Measurements from ENCODE around the gene IL1F10. TPM values are rescaled to one million over a fixed set of nuclear protein-coding genes. Genes with fewer than 3 reads are reported as not detected.

IL1F10 gene
- total and polyA plus RNA-seq, 2 of the 13 experiments (the other 11 are each of a cell fraction or from before 2014, with no cell fraction given) = not detected

DNA sequence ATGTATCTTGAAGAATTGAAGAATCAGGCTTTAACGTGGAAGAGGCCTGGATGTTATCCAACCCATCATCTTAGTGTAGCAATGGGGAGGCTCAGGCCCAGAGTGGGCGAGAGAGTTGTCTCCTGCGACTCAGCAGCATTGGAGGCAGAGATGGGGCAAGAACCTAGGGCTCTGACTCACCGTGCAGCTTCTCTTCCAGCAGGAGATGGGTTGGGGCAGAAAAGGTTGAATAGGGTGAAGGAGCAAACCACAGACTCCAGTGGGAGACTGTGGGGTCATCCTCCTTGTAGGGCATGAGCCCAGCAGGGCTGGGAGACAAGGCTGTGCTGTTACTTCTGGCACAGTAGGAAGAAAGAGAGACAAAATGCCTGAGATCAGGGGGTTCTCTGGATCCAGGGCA lies 7.4 kb upstream of the IL1F10 start:
- in situ Hi-C loops (cut with HindIII; ENCODE audit: extremely low pct_ligation_motif_present, low pct_unique_long_range_greater_than_20kb) (no loop called here), intact Hi-C loops (cut with micrococcal nuclease; ENCODE audit: unreplicated experiment) (no loop called here)
- Histone ChIP-seq H3K36me3 (replicated peaks in 1 of 2; ENCODE audit: control insufficient read depth in 1 of 2, insufficient read depth in 2 of 2, low read length in 2 of 2) (no peaks in the 10 kb centered on the region), H3K27me3 (ENCODE audit: control insufficient read depth in 1 of 2, insufficient read depth in 2 of 2, low read length in 2 of 2) (peaks cover 2 to 32% of the 10 kb centered on the region in 2 experiments; a peak in 4 of 5 replicates), H3K4me2 (ENCODE audit: low read depth, low read length) (no peak overlapping the region), H3K4me3 (replicated peaks in 1 of 3; ENCODE audit: insufficient read depth in 1 of 3, low read depth in 2 of 3, low read length in 3 of 3) (no peak overlapping the region), H3K9me3 (ENCODE audit: low read length) (peaks cover 2% of the 10 kb centered on the region; the same call in 1 of the 2 replicates), H4K20me1 (ENCODE audit: insufficient read depth, low read length) (no peaks in the 10 kb centered on the region), H2AFZ (ENCODE audit: low read length) (no peak overlapping the region), H3K4me1 (ENCODE audit: insufficient read depth, low read length) (no peaks in the 10 kb centered on the region), H3K79me2 (ENCODE audit: insufficient read depth, low read length) (no peaks in the 10 kb centered on the region), H3K27ac (ENCODE audit: extremely low read length, insufficient read depth, low read length) (no peak overlapping the region), H3K9ac (ENCODE audit: insufficient read depth, low read depth, low read length) (no peak overlapping the region)
- ChIA-PET CTCF (ENCODE audit: low intra/inter-chr PET ratio, low total read pairs) (no interaction called here), POLR2A (no interaction called here)
- FAIRE-seq (no peak), DNase-seq (ENCODE audit: low spot score) (no peak), ATAC-seq (no peak)
- WGBS (ENCODE audit: low lambda C conversion rate) = under 1% methylated on average over 4 of the region's 4 CpGs
- no TSS peak for BruUV-seq (replicated peaks)
- TF ChIP-seq ZNF44 (CRISPR knock-in tag; IDR thresholded peaks at IDR 0.05) = no peak

DNA sequence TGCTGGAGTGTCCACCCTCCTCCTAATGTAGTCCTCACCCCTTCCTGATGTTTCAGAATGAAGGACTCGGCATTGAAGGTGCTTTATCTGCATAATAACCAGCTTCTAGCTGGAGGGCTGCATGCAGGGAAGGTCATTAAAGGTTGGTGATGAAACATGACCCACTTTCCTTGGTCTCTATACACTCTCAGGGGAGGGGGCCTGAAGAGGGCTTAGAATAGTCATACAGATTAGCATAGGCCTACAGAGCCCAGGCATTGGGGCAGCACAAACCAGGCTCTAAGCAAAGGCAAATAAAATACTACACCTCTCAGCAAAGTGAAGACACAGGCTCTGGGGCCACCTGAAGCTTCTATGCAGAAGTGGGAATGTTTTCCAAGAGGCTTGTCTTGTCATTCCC lies 7.0 kb upstream of the IL1F10 start:
- Histone ChIP-seq H3K9ac (ENCODE audit: insufficient read depth, low read depth, low read length) (no peak overlapping the region), H3K4me2 (ENCODE audit: low read depth, low read length) (no peak overlapping the region), H3K4me3 (replicated peaks in 1 of 3; ENCODE audit: insufficient read depth in 1 of 3, low read depth in 2 of 3, low read length in 3 of 3) (no peak overlapping the region), H3K79me2 (ENCODE audit: insufficient read depth, low read length) (no peaks in the 10 kb centered on the region), H3K27ac (ENCODE audit: extremely low read length, insufficient read depth, low read length) (no peak overlapping the region), H3K4me1 (ENCODE audit: insufficient read depth, low read length) (no peaks in the 10 kb centered on the region), H4K20me1 (ENCODE audit: insufficient read depth, low read length) (no peaks in the 10 kb centered on the region), H2AFZ (ENCODE audit: low read length) (no peak overlapping the region), H3K9me3 (ENCODE audit: low read length) (no peaks in the 10 kb centered on the region), H3K36me3 (replicated peaks in 1 of 2; ENCODE audit: control insufficient read depth in 1 of 2, insufficient read depth in 2 of 2, low read length in 2 of 2) (no peaks in the 10 kb centered on the region), H3K27me3 (ENCODE audit: control insufficient read depth in 1 of 2, insufficient read depth in 2 of 2, low read length in 2 of 2) (peaks cover 2 to 32% of the 10 kb centered on the region in 2 experiments; a peak in 4 of 5 replicates)
- in situ Hi-C loops (cut with HindIII; ENCODE audit: extremely low pct_ligation_motif_present, low pct_unique_long_range_greater_than_20kb) (no loop called here), intact Hi-C loops (cut with micrococcal nuclease; ENCODE audit: unreplicated experiment) (no loop called here)
- ATAC-seq (no peak), DNase-seq (ENCODE audit: low spot score) (no peak), FAIRE-seq (no peak)
- WGBS (ENCODE audit: low lambda C conversion rate) = 0% methylated on average over 1 of the region's 1 CpG
- CTCF ChIA-PET (ENCODE audit: low intra/inter-chr PET ratio, low total read pairs) = no interaction called here
- POLR2A ChIA-PET = no interaction called here
- no TSS peak for BruUV-seq (replicated peaks)
- no peak for TF ChIP-seq MIXL1 (CRISPR knock-in tag; IDR thresholded peaks at IDR 0.05)
- TF ChIP-seq ZNF816 (CRISPR knock-in tag; IDR thresholded peaks at IDR 0.05; ENCODE audit: borderline replicate concordance) = no peak
- no peak for TF ChIP-seq TSC22D2 (CRISPR knock-in tag; IDR thresholded peaks at IDR 0.05; ENCODE audit: borderline replicate concordance)
- TF ChIP-seq, protein P1, sequence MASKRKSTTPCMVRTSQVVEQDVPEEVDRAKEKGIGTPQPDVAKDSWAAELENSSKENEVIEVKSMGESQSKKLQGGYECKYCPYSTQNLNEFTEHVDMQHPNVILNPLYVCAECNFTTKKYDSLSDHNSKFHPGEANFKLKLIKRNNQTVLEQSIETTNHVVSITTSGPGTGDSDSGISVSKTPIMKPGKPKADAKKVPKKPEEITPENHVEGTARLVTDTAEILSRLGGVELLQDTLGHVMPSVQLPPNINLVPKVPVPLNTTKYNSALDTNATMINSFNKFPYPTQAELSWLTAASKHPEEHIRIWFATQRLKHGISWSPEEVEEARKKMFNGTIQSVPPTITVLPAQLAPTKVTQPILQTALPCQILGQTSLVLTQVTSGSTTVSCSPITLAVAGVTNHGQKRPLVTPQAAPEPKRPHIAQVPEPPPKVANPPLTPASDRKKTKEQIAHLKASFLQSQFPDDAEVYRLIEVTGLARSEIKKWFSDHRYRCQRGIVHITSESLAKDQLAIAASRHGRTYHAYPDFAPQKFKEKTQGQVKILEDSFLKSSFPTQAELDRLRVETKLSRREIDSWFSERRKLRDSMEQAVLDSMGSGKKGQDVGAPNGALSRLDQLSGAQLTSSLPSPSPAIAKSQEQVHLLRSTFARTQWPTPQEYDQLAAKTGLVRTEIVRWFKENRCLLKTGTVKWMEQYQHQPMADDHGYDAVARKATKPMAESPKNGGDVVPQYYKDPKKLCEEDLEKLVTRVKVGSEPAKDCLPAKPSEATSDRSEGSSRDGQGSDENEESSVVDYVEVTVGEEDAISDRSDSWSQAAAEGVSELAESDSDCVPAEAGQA (IDR thresholded peaks at IDR 0.05; ENCODE audit: low read depth) = no peak
- TF ChIP-seq, protein P1 (CRISPR knock-in tag; IDR thresholded peaks at IDR 0.05; ENCODE audit: borderline replicate concordance) = no peak
- TF ChIP-seq, protein P2, sequence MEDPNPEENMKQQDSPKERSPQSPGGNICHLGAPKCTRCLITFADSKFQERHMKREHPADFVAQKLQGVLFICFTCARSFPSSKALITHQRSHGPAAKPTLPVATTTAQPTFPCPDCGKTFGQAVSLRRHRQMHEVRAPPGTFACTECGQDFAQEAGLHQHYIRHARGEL (CRISPR knock-in tag; IDR thresholded peaks at IDR 0.05) = no peak
- TF ChIP-seq ZNF547 (CRISPR knock-in tag; IDR thresholded peaks at IDR 0.05) = no peak
- TF ChIP-seq HMGA1 (CRISPR knock-in tag; conservative IDR thresholded peaks at IDR 0.05) = no peak
- TF ChIP-seq ZFP36L1 (CRISPR knock-in tag; IDR thresholded peaks at IDR 0.05) = no peak
- TF ChIP-seq, protein P3, sequence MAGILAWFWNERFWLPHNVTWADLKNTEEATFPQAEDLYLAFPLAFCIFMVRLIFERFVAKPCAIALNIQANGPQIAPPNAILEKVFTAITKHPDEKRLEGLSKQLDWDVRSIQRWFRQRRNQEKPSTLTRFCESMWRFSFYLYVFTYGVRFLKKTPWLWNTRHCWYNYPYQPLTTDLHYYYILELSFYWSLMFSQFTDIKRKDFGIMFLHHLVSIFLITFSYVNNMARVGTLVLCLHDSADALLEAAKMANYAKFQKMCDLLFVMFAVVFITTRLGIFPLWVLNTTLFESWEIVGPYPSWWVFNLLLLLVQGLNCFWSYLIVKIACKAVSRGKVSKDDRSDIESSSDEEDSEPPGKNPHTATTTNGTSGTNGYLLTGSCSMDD (CRISPR knock-in tag; IDR thresholded peaks at IDR 0.05) = no peak
- TF ChIP-seq NFIB (CRISPR knock-in tag; IDR thresholded peaks at IDR 0.05; ENCODE audit: borderline replicate concordance) = no peak
- no peak for TF ChIP-seq HNRNPK (IDR thresholded peaks at IDR 0.05; ENCODE audit: low read depth, low read length, poor library complexity, severe bottlenecking)

All from HepG2 (cell line).